H1 (cell line): ENCODE data around the gene ALG2. TPM values are rescaled to one million over a fixed set of nuclear protein-coding genes. Genes with fewer than 3 reads are reported as not detected.

Source experiments
- CTCF ChIA-PET: fragments of 300-600 bp; sonication (Branson Sonifier 250); formaldehyde crosslinking; loops from one replicate; lab custom pipeline; 2021; ENCODE audit not compliant: partially characterized antibody; lab: Charles Lee
- POLR2A ChIA-PET: fragments of 300-600 bp; sonication (Branson Sonifier 250); formaldehyde crosslinking; loops from one replicate; lab custom pipeline; 2021; ENCODE audit warnings: inconsistent platforms; ENCODE audit not compliant: partially characterized antibody; lab: Charles Lee
- DNase-seq, 2 experiments: peaks; one replicate each; pipeline versions ENCODE4 v3.0.0 to v3.0.0-alpha.2; 2010 to 2022; ENCODE audit warnings: low spot score in 2 of 2, low read depth in 1 of 2, mixed read lengths in 1 of 2
- FAIRE-seq: peaks from 2 replicates; lab custom pipeline; 2011; peaks lifted over from hg19 to GRCh38; lab: Jason Lieb, UNC
- H2AFZ ChIP-seq: 2 replicates; pipeline ENCODE4 v1.8.1; 2012; ENCODE audit warnings: low read length, inconsistent platforms
- H2AK5ac ChIP-seq: 2 replicates; pipeline ENCODE4 v1.6.1; 2013; ENCODE audit warnings: low read depth, low read length
- H2BK120ac ChIP-seq: replicated peaks from 2 replicates; pipeline ENCODE3; 2013; ENCODE audit warnings: low read depth, low read length, inconsistent platforms
- H2BK12ac ChIP-seq: 2 replicates; pipeline ENCODE4 v1.6.1; 2013; ENCODE audit warnings: low read depth, low read length
- H2BK15ac ChIP-seq: 2 replicates; pipeline ENCODE4 v1.6.1; 2013; ENCODE audit warnings: low read length
- H2BK20ac ChIP-seq: 2 replicates; pipeline ENCODE4 v1.6.1; 2013; ENCODE audit warnings: low read length
- H2BK5ac ChIP-seq: 2 replicates; pipeline ENCODE4 v1.6.1; 2013; ENCODE audit warnings: low read depth, low read length
- H3K14ac ChIP-seq: 2 replicates; pipeline ENCODE4 v1.6.1; 2013; ENCODE audit warnings: inconsistent platforms; ENCODE audit not compliant: insufficient read length
- H3K18ac ChIP-seq: 2 replicates; pipeline ENCODE4 v1.6.1; 2013; ENCODE audit warnings: low read length; ENCODE audit errors: extremely low read depth
- H3K23ac ChIP-seq: 2 replicates; pipeline ENCODE4 v1.6.1; 2013; ENCODE audit warnings: inconsistent platforms; ENCODE audit not compliant: insufficient read length
- H3K23me2 ChIP-seq: 2 replicates; pipeline ENCODE4 v1.6.1; 2013; ENCODE audit warnings: low read depth, low read length
- H3K27ac ChIP-seq: 2 replicates; pipeline ENCODE4 v1.6.1; 2011; ENCODE audit warnings: low read depth, low read length, inconsistent platforms
- H3K27me3 ChIP-seq, 4 experiments: replicated peaks in 1 of 4; 1 replicate in 1 of 4; 2 replicates in 3 of 4; pipeline versions ENCODE4 v1.6.1 to v1.8.1; 2011 to 2013; ENCODE audit warnings: low read length in 3 of 4, mild to moderate bottlenecking in 3 of 4, inconsistent platforms in 2 of 4, mixed read lengths in 2 of 4, moderate library complexity in 1 of 4; ENCODE audit not compliant: control insufficient read depth in 3 of 4, insufficient read depth in 3 of 4; ENCODE audit errors: extremely low read depth in 1 of 4
- H3K36me3 ChIP-seq, 4 experiments: 2 replicates each; pipeline versions ENCODE4 v1.6.1 to v1.8.1; 2011 to 2013; ENCODE audit warnings: mild to moderate bottlenecking in 4 of 4, low read length in 3 of 4, moderate library complexity in 2 of 4, control low read depth in 1 of 4, inconsistent platforms in 1 of 4; ENCODE audit not compliant: insufficient read depth in 4 of 4, control insufficient read depth in 2 of 4
- H3K4ac ChIP-seq: replicated peaks from 2 replicates; pipeline ENCODE3; 2013; ENCODE audit warnings: low read length, low read depth, mixed read lengths, inconsistent platforms; ENCODE audit not compliant: insufficient read length
- H3K4me1 ChIP-seq, 4 experiments: replicated peaks in 1 of 4; 1 replicate in 1 of 4; 2 replicates in 3 of 4; pipeline versions ENCODE4 v1.6.1 to v1.8.1; 2011 to 2013; ENCODE audit warnings: low read length in 3 of 4, inconsistent platforms in 2 of 4, mixed read lengths in 1 of 4; ENCODE audit not compliant: insufficient read depth in 4 of 4, control insufficient read depth in 3 of 4
- H3K4me2 ChIP-seq, 2 experiments: 2 replicates each; pipeline versions ENCODE4 v1.6.1 to v1.8.1; 2011 to 2013; ENCODE audit warnings: low read depth in 2 of 2, low read length in 2 of 2, control low read depth in 1 of 2, inconsistent platforms in 1 of 2, mild to moderate bottlenecking in 1 of 2; ENCODE audit not compliant: insufficient read depth in 1 of 2
- H3K4me3 ChIP-seq, 4 experiments: fragments of 200-600, 300-600 bp in 1 of 4; sonication (generic), shearing (Covaris generic), sonication (Bioruptor Twin) in 1 of 4; 2 replicates each; pipeline versions ENCODE4 v1.5.1 to v1.8.1; 2011 to 2016; ENCODE audit warnings: low read length in 4 of 4, low read depth in 3 of 4, control low read depth in 2 of 4, inconsistent platforms in 2 of 4, mild to moderate bottlenecking in 2 of 4, mixed read lengths in 1 of 4, moderate library complexity in 1 of 4; ENCODE audit not compliant: insufficient read depth in 2 of 4; ENCODE audit errors: extremely low read depth in 1 of 4
- H3K56ac ChIP-seq: replicated peaks from 2 replicates; pipeline ENCODE3; 2013; ENCODE audit warnings: low read depth, mild to moderate bottlenecking, mixed read lengths, low read length, inconsistent platforms; ENCODE audit not compliant: insufficient read length
- H3K79me1 ChIP-seq: 2 replicates; pipeline ENCODE4 v1.6.1; 2013; ENCODE audit warnings: low read depth, low read length, control low read depth
- H3K79me2 ChIP-seq, 2 experiments: 2 replicates each; pipeline versions ENCODE4 v1.6.1 to v1.8.1; 2012 to 2013; ENCODE audit warnings: low read length in 2 of 2, mild to moderate bottlenecking in 2 of 2, inconsistent platforms in 1 of 2; ENCODE audit not compliant: insufficient read depth in 2 of 2, control insufficient read depth in 1 of 2
- H3K9ac ChIP-seq, 4 experiments: replicated peaks in 1 of 4; 1 replicate in 1 of 4; 2 replicates in 3 of 4; pipeline versions ENCODE4 v1.6.1 to v1.8.1; 2011 to 2013; ENCODE audit warnings: low read depth in 3 of 4, low read length in 3 of 4, control low read depth in 2 of 4, mild to moderate bottlenecking in 2 of 4, moderate library complexity in 2 of 4, inconsistent platforms in 1 of 4; ENCODE audit errors: extremely low read depth in 1 of 4
- H3K9me3 ChIP-seq, 2 experiments: 2 replicates each; pipeline versions ENCODE4 v1.6.1 to v1.8.1; 2012 to 2013; ENCODE audit warnings: mild to moderate bottlenecking in 2 of 2, moderate library complexity in 2 of 2, control low read depth in 1 of 2, inconsistent platforms in 1 of 2, low read depth in 1 of 2, low read length in 1 of 2, mixed read lengths in 1 of 2; ENCODE audit not compliant: insufficient read depth in 2 of 2
- H4K20me1 ChIP-seq, 2 experiments: replicated peaks in 1 of 2; 2 replicates each; pipeline versions ENCODE3 to v1.8.1; 2011 to 2013; ENCODE audit warnings: inconsistent platforms in 2 of 2, low read length in 2 of 2, mild to moderate bottlenecking in 1 of 2; ENCODE audit not compliant: insufficient read depth in 2 of 2, control insufficient read depth in 1 of 2
- H4K5ac ChIP-seq: 2 replicates; pipeline ENCODE4 v1.6.1; 2013; ENCODE audit warnings: low read length, low read depth, mixed read lengths, inconsistent platforms; ENCODE audit not compliant: insufficient read length
- H4K8ac ChIP-seq: 2 replicates; pipeline ENCODE4 v1.8.0; 2013; ENCODE audit warnings: mild to moderate bottlenecking, moderate library complexity, low read length, inconsistent platforms; ENCODE audit not compliant: insufficient read depth; ENCODE audit errors: extremely low read depth
- H4K91ac ChIP-seq: replicated peaks from 2 replicates; pipeline ENCODE3; 2013; ENCODE audit warnings: low read length, mixed read lengths, inconsistent platforms; ENCODE audit not compliant: insufficient read length
- E2F6 ChIP-seq: IDR thresholded peaks from 2 replicates; pipeline ENCODE4 v1.6.1; 2012; ENCODE audit warnings: inconsistent platforms
- GTF2F1 ChIP-seq: IDR thresholded peaks from 2 replicates; pipeline ENCODE4 v1.6.1; 2012; ENCODE audit warnings: low read depth, low read length, improper control_type of control experiment, borderline replicate concordance
- JUN ChIP-seq: IDR thresholded peaks from 2 replicates; pipeline ENCODE4 v1.6.1; 2011; ENCODE audit warnings: low read depth, mild to moderate bottlenecking, improper control_type of control experiment, low read length
- NANOG ChIP-seq: IDR thresholded peaks from 2 replicates; pipeline ENCODE4 v1.6.1; 2011; ENCODE audit warnings: low read length, low read depth, mild to moderate bottlenecking, inconsistent platforms; ENCODE audit not compliant: insufficient read depth, poor library complexity, severe bottlenecking
- NRF1 ChIP-seq: IDR thresholded peaks from 2 replicates; pipeline ENCODE4 v1.6.1; 2011; ENCODE audit warnings: mild to moderate bottlenecking, low read depth, low read length, improper control_type of control experiment
- SIRT6 ChIP-seq: IDR thresholded peaks from one replicate; pipeline ENCODE4 v1.7.1; 2012; ENCODE audit warnings: low read length, inconsistent platforms
- SP2 ChIP-seq: IDR thresholded peaks from 2 replicates; pipeline ENCODE4 v1.6.1; 2012; ENCODE audit warnings: mild to moderate bottlenecking, low read length, inconsistent platforms
- ZNF274 ChIP-seq: IDR thresholded peaks from 2 replicates; pipeline ENCODE4 v1.7.0; 2012; ENCODE audit warnings: low read length, borderline replicate concordance; ENCODE audit errors: extremely low read depth
- WGBS, 2 experiments: shearing (Covaris generic) in 1 of 2; methylation state at CpG; one replicate each; pipeline versions ENCODE4 v1.1.6 to v1.1.7; 2013 to 2015; ENCODE audit warnings: low lambda C conversion rate in 2 of 2, mixed read lengths in 2 of 2, inconsistent platforms in 1 of 2, low coverage in 1 of 2, missing lambda C conversion rate in 1 of 2; ENCODE audit not compliant: insufficient replicate concordance in 2 of 2, insufficient coverage in 1 of 2, insufficient read length in 1 of 2; ENCODE audit errors: extremely low coverage in 1 of 2, missing lambda C conversion rate in 1 of 2; 5-methylcytosine and 5-hydroxymethylcytosine counted together
- polyA plus RNA-seq, 7 experiments: library from polyadenylated mRNA; depleted of rRNA in 3 of 7; stranded (reverse) in 5 of 7; unstranded in 2 of 7; fragments of >200 nt in 5 of 7; fragments of 200-250 nt in 2 of 7; gene quantifications; 1 replicate in 5 of 7; 2 replicates in 1 of 7; 4 replicates in 1 of 7; pipeline versions ENCODE4 v1.2.1 to v1.2.3, GENCODE V29; 2011 to 2013; ENCODE audit warnings: missing spikeins in 2 of 7, mixed read lengths in 2 of 7
- total RNA-seq: library from RNA; stranded (reverse); fragmentation: NEBNext Ultra II Directional; extraction: Animal tissue kit (Norgen Biotek cat#: 25700); gene quantifications from 2 replicates; pipeline ENCODE4 v1.2.1, GENCODE V29; 2021

Gene ALG2
- total and polyA plus RNA-seq, 2 of the 8 experiments (the other 6 are each of a cell fraction or from before 2014, with no cell fraction given), result 27.1 to 30.7 TPM

GRCh38 chr9:99190597-99191283, 31.0 kb downstream of the ALG2 start:
- no peak overlapping the region for H3K4me3 ChIP-seq
- H2BK120ac ChIP-seq, result no peak overlapping the region
- H4K8ac ChIP-seq, result no peak overlapping the region
- H3K23me2 ChIP-seq, result no peaks in the 10 kb centered on the region
- no peaks in the 10 kb centered on the region for H3K27me3 ChIP-seq
- H3K4ac ChIP-seq, result no peak overlapping the region
- H3K9ac ChIP-seq, result no peak overlapping the region
- H3K9me3 ChIP-seq, result no peaks in the 10 kb centered on the region
- H3K56ac ChIP-seq, result no peak overlapping the region
- H3K79me2 ChIP-seq, result no peaks in the 10 kb centered on the region
- H4K20me1 ChIP-seq, result no peaks in the 10 kb centered on the region
- H3K14ac ChIP-seq, result no peak overlapping the region
- H4K91ac ChIP-seq, result no peak overlapping the region
- H2AFZ ChIP-seq, result no peak overlapping the region
- H3K18ac ChIP-seq, result no peak overlapping the region
- no peak overlapping the region for H3K27ac ChIP-seq
- no peak overlapping the region for H2BK12ac ChIP-seq
- no peaks in the 10 kb centered on the region for H3K36me3 ChIP-seq
- H3K23ac ChIP-seq, result no peak overlapping the region
- H2BK5ac ChIP-seq, result no peak overlapping the region
- WGBS, 2 experiments, result 89% methylated on average over 3 of the region's 3 CpGs; no CpG with 5 or more reads in 1 of the 2 experiments
- FAIRE-seq (no peak), DNase-seq (no peak)
- no peak overlapping the region for H2BK15ac ChIP-seq
- H3K4me1 ChIP-seq, result no peaks in the 10 kb centered on the region
- H2BK20ac ChIP-seq, result 0 out of 2 replicates have a peak overlapping the region, but pooled peaks have one; percentile 44
- no peak overlapping the region for H3K4me2 ChIP-seq
- H4K5ac ChIP-seq, result no peak overlapping the region
- ChIA-PET POLR2A (interaction anchor here (0.5 kb wide), 1 partner anchor 12 kb away, joined by 3 read pairs; no protein-coding TSS in a partner anchor), CTCF (interaction anchor here (0.9 to 9.4 kb wide), 4 partner anchors 7 to 74 kb away, joined by 3 to 105 read pairs (median 6); no protein-coding TSS in a partner anchor)
- no peaks in the 10 kb centered on the region for H3K79me1 ChIP-seq
- no peak overlapping the region for H2AK5ac ChIP-seq
- TF ChIP-seq JUN, result no peak
- no peak for TF ChIP-seq ZNF274
- TF ChIP-seq E2F6, result no peak
- TF ChIP-seq SIRT6, result no peak
- TF ChIP-seq NRF1, result no peak
- no peak for TF ChIP-seq GTF2F1
- TF ChIP-seq NANOG, result no peak
- no peak for TF ChIP-seq SP2
